Measurements from ENCODE around the gene DYSF. TPM values are rescaled to one million over a fixed set of nuclear protein-coding genes. Genes with fewer than 3 reads are reported as not detected.
A peak's percentile ranks its signal among the peaks of the same experiment; 100 is the strongest.

The DYSF gene
- polyA plus RNA-seq, 1 of the 3 experiments (the other 2 are of a cell fraction): 0.10 TPM

DNA sequence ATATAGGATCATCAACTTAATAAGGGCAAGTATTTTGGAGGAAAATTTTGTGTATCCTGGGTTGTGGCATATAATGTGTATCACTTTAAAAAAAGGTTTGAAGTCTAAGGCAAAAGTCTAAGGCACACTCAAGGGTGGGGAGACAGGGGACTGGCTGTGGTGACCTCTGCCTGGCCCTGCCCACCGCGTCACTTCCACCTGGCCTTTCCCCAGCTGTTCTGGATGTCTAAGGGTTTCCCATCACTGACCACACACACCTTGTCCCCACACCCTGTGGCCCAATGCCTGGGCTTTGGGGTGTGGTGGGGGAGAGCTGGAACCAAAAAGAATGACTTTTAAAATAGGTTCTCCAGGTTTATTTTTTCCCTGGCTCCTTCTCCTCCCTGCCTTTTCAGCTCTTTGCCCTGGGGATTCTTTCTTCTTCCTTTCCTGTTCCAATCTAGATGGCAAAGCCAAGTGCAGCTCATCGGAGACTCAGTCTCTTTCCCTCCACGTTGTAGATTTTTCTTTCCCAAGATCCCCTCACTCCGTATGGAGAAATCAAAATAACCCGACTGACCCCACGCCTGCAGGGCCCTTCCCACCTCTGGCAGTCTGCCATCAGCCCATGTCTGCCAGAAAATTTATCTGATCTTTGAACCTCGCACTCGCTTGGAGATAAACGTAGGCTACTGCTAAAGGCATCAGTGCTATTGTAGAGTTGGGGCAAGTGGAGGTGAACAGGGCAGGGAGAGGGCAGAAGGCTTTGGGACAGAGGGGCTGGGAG, 257.2 kb downstream of the DYSF start:
- Histone ChIP-seq H3F3A (replicated peaks; ENCODE audit: insufficient read depth) (no peaks in the 10 kb centered on the region), H3K9me3 (no peaks in the 10 kb centered on the region), H3K4me1 (ENCODE audit: control insufficient read depth in 1 of 2, insufficient read depth in 2 of 2, low read depth in 1 of 2, low read length in 1 of 2) (peaks cover 0 to 19% of the 10 kb centered on the region in 2 experiments; a peak in 2 of 4 replicates), H3K27me3 (ENCODE audit: insufficient read depth) (no peaks in the 10 kb centered on the region), H2AFZ (ENCODE audit: low read depth) (no peak overlapping the region), H3K4me3 (ENCODE audit: low read depth in 2 of 2, low read length in 1 of 2) (no peak overlapping the region), H3K36me3 (replicated peaks in 1 of 2; ENCODE audit: control insufficient read depth in 1 of 2, insufficient read depth in 2 of 2, low read length in 1 of 2) (no peaks in the 10 kb centered on the region), H3K4me2 (no peak overlapping the region), H4K20me1 (ENCODE audit: insufficient read depth) (no peaks in the 10 kb centered on the region), H3K27ac (ENCODE audit: low read depth in 2 of 2, low read length in 1 of 2) (no peak overlapping the region), H3K79me2 (ENCODE audit: insufficient read depth) (no peaks in the 10 kb centered on the region), H3K9ac (no peak overlapping the region), H3K9me2 (no peaks in the 10 kb centered on the region)
- 36% methylated on average over 10 of the region's 10 CpGs for WGBS (ENCODE audit: low lambda C conversion rate)
- DNase-seq: peak; percentile 75
- TF ChIP-seq GATA2 (CRISPR knock-in tag; IDR thresholded peaks at IDR 0.05): peak; percentile 92
- TF ChIP-seq, protein P1, sequence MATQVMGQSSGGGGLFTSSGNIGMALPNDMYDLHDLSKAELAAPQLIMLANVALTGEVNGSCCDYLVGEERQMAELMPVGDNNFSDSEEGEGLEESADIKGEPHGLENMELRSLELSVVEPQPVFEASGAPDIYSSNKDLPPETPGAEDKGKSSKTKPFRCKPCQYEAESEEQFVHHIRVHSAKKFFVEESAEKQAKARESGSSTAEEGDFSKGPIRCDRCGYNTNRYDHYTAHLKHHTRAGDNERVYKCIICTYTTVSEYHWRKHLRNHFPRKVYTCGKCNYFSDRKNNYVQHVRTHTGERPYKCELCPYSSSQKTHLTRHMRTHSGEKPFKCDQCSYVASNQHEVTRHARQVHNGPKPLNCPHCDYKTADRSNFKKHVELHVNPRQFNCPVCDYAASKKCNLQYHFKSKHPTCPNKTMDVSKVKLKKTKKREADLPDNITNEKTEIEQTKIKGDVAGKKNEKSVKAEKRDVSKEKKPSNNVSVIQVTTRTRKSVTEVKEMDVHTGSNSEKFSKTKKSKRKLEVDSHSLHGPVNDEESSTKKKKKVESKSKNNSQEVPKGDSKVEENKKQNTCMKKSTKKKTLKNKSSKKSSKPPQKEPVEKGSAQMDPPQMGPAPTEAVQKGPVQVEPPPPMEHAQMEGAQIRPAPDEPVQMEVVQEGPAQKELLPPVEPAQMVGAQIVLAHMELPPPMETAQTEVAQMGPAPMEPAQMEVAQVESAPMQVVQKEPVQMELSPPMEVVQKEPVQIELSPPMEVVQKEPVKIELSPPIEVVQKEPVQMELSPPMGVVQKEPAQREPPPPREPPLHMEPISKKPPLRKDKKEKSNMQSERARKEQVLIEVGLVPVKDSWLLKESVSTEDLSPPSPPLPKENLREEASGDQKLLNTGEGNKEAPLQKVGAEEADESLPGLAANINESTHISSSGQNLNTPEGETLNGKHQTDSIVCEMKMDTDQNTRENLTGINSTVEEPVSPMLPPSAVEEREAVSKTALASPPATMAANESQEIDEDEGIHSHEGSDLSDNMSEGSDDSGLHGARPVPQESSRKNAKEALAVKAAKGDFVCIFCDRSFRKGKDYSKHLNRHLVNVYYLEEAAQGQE (IDR thresholded peaks at IDR 0.05; ENCODE audit: low read depth, low read length): no peak
- TF ChIP-seq, protein P2, sequence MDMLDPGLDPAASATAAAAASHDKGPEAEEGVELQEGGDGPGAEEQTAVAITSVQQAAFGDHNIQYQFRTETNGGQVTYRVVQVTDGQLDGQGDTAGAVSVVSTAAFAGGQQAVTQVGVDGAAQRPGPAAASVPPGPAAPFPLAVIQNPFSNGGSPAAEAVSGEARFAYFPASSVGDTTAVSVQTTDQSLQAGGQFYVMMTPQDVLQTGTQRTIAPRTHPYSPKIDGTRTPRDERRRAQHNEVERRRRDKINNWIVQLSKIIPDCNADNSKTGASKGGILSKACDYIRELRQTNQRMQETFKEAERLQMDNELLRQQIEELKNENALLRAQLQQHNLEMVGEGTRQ (IDR thresholded peaks at IDR 0.05; ENCODE audit: borderline replicate concordance, low read depth, low read length): no peak
- TF ChIP-seq EZH2phosphoT487 (IDR thresholded peaks at IDR 0.05; ENCODE audit: borderline replicate concordance, low read depth): no peak
- TF ChIP-seq JUND (IDR thresholded peaks at IDR 0.05): no peak
- no peak for TF ChIP-seq USF1 (IDR thresholded peaks at IDR 0.05; ENCODE audit: borderline replicate concordance, low read depth)
- peak; percentile 40; the same call in 1 of the 2 replicates for TF ChIP-seq RCOR1 (IDR thresholded peaks at IDR 0.05; ENCODE audit: low read length)
- TF ChIP-seq FOXJ3 (CRISPR knock-in tag; IDR thresholded peaks at IDR 0.05): peak; percentile 40; the same call in 1 of the 2 replicates
- CTCF ChIA-PET: interaction anchor here (1.0 to 1.2 kb wide), 2 partner anchors 17 to 166 kb away, joined by 3 to 4 read pairs; no protein-coding TSS in a partner anchor
- POLR2A ChIA-PET: interaction anchor here (0.6 kb wide), 1 partner anchor 9 kb away, joined by 3 read pairs; no protein-coding TSS in a partner anchor
